ENCODE results near the gene PTH2.
"Not testable (repeated sequence)": the region's sequence is repeated elsewhere in the genome, so short reads cannot be mapped to it uniquely, and the experiment has no call there.

The PTH2 gene, protein sequence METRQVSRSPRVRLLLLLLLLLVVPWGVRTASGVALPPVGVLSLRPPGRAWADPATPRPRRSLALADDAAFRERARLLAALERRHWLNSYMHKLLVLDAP

DNA sequence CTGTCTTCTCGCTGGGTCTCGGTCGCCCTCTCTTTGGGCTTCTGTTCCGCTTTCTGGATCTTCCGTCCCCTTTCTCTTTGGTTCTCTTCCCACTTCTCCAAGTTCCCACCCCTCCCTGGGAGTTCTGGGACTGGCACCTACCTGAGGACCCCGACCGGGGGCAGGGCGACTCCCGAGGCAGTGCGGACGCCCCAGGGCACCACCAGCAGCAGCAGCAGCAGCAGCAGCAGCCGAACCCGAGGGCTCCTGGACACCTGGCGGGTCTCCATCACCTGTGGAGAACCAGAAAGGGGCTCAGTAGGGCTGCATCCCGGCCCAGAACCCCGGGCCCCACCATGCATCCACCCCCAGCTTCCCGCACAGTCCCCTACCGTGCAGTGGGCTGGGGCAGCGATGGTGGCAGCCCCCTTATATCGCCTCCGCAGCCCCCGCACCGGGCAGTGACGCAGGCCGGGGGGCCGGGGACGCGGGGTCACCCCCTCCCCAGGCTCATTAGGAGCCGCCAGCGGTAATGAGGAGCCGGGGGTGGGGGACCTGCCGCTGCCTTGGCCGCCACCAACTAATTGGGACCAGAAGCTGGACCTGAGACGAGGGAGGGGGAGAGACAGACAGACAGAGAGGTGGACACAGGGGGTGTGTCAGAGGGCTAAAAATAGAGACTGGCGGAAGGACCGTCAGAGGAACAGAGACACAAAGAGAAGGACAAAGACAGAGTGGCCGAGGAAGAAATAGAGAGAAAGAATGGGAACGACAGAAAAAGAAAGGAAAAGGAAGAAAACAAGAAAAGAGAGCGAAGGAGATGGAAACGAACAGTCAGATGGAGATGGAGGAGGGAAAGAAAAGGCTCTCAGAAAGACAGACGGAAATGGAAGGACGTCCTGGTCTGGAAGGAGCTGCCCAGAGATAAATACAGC is at the start of gene PTH2:
TSS of gene PTH2 (minus strand) at position 371 of the 914 bp plus-strand sequence. CDS start at position 269, 102 bp downstream.
- DNase-seq (ENCODE audit: low read depth in 1 of 2, low spot score in 1 of 2): no peak

DNA sequence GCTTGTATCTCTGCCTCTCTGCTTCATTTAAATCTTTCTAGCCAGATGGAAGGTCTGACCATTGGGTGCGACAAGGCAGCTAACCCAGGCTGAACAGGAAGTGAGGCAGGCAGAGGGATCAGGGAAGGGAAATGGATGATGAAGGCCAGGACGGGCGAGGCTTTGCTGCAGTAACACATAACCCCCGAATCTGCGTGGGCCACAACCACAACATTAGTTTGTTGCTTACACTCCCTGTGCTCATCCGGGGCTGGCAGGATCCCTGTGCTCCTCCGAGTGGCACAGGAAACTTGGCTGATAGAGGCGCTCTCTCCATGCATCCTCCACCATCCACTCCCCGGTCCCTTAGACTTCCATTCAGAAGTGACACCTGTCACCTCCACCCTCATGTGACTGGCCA is 49.7 kb upstream of the PTH2 start:
- no peak for DNase-seq (ENCODE audit: low read depth in 1 of 2, low spot score in 1 of 2)

DNA sequence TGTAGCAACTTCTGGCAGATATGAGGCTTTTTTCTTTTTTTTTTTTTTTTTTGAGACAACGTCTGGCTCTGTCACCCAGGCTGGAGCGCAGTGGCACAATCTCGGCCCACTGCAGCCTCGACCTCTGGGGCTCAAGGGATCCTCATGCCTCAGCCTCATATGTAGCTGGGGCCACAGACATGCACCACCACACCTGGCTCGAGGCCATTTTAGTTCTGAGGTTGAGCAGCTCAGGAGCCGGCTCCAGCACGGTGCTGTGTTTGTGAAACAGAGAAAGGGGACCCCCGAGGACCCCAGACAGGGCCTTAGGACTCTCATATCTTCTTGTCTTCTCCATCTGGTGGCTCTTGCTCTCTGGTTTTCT is 47.4 kb upstream of the PTH2 start:
- DNase-seq (ENCODE audit: low read depth in 1 of 2, low spot score in 1 of 2): no peak

DNA sequence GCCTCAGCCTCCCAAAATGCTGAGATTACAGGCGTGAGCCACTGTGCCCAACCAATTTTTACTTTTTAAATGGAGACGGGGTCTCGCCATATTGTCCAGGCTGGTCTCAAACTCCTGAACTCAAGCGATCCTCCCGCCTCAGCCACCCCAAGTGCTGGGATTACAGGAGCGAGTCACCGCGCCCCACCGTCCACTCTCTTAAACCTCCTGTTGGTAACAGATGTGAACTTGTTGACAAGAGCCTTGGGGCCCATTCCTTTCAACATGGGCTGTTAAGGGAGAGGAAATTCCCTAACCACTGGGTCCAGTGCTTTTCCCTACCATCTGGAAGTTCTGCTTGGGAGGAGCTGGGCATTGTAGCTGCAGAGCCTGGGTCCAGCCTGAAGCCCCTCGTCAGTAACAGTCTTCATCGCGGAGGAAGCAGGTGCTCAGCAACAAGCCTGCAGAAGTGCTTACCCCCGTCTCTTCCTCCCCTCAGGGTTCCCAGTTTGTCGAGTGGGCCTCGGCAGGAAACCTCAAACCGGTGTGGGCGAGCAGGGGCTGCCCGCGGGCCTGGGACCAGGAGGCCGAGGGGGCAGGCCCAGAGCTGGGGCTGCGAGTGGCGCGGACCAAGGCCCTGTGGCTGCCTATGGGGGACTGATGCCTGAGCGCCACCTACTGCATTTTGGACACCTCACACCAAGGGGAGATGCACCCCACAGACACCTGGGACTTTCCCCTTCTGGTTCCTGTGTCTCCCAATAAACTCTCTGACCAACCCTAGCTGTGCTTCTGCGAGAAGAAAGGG is 46.8 kb upstream of the PTH2 start:
- DNase-seq (ENCODE audit: low read depth in 1 of 2, low spot score in 1 of 2): peak; percentile 52 to 56

DNA sequence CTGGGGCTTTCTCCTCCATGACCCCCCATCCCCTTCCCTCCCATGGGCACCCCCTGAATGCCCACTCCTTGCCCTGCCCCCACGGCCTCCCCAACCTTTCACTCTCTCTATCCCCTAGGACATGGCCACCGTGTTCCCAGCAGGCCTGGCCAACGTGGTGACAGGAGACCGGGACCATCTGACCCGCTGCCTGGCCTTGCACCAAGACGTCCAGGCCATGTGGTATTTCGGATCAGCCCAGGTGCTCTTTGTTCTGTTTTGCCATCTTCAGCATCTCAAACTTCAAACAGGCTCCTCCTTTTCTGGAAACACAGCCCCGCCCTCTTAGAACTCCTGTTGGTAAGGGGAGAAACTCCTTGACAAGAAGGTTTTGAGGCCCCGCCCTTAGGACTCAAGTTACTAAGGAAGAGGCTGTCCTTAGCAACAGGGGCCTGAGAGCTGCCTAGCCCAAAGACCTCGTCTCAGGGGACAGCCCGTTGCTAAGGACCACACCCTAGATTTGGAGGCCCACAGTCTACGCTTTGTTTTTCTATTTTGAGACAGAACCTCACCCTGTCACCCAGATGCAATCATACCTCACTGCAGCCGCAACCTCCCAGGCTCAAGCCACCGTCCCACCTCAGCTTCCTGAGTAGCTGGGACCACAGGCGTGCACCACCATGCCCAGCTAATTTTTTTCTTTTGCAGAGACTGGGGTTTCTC is 45.7 kb upstream of the PTH2 start:
- peak in 1 of 2 donors; percentile 76 for DNase-seq (ENCODE audit: low read depth in 1 of 2, low spot score in 1 of 2)

DNA sequence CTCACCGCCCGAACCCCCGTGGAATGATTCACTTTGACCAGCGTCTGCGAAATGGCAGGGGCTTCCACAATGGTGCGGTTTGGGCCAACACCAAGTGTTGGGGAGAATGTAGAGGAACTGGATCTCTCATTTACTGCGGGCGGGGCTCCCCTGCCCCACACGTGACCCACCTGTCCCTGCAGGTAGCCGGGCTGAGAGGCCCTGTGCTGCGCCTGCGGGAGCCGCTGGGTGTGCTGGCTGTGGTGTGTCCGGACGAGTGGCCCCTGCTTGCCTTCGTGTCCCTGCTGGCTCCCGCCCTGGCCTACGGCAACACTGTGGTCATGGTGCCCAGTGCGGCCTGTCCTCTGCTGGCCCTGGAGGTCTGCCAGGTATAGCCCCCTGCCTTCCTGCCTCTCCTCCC is 45.0 kb upstream of the PTH2 start:
- no peak for DNase-seq (ENCODE audit: low read depth in 1 of 2, low spot score in 1 of 2)

DNA sequence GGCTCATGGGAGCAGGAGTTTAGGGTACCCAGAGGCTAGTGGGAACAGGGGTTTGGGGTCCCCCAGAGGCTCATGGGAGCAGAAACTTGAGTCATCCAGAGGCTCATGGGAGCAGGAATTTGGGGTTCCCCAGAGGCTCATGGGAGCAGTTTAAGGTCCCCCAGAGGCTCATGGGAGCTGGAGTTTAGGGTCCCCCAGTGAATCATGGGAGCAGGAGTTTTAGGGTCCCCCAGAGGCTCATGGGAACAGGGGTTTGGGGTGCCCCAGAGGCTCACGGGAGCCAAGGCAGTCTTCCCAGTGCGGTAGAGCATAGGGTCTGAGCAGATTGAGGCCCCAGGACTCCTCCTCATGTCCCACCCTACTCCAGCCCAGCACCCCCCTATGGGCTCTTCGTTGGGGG is 42.1 kb upstream of the PTH2 start:
- DNase-seq (ENCODE audit: low read depth in 1 of 2, low spot score in 1 of 2): no peak

DNA sequence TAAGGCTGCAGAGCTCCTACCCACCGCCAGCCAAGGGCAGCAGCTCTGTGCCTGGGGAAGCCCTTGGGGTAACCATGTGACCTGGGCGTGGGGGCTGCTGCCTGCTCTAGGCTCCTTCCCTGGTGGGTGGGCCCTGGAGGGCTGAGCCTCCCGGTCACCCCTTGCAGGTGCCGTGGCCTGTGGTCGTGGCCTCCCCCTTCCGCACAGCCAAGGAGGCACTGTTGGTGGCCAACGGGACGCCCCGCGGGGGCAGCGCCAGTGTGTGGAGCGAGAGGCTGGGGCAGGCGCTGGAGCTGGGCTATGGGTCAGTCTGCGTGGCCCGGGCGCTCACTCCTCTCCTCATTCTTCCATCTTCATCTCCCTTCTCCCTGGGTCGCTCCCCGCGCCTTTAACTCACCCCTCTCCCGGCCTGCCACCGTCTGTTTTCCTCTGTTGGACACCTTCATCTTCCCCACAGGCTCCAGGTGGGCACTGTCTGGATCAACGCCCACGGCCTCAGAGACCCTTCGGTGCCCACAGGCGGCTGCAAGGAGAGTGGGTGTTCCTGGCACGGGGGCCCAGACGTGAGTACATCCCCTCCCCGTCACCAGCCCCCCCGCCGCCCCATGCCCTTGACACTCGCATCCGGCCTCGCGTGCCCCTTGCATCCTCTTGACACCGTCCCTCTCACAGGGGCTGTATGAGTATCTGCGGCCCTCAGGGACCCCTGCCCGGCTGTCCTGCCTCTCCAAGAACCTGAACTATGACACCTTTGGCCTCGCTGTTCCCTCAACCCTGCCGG is 40.9 kb upstream of the PTH2 start:
- no peak for DNase-seq (ENCODE audit: low read depth in 1 of 2, low spot score in 1 of 2)

DNA sequence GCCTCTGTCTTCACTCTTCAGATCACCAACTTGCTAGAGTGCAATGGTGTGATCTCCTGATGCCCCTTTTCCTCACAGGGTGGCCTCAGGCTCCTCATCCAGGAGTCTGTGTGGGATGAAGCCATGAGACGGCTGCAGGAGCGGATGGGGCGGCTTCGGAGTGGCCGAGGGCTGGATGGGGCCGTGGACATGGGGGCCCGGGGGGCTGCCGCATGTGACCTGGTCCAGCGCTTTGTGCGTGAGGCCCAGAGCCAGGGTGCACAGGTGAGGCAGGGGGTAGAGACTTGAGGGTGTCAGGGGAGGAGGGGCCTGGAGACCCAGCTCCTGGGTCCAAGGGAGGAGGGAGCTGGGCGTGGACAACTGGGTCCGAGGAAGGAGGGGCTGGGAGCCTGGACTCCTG is 39.3 kb upstream of the PTH2 start:
- DNase-seq (ENCODE audit: low read depth in 1 of 2, low spot score in 1 of 2): no peak

DNA sequence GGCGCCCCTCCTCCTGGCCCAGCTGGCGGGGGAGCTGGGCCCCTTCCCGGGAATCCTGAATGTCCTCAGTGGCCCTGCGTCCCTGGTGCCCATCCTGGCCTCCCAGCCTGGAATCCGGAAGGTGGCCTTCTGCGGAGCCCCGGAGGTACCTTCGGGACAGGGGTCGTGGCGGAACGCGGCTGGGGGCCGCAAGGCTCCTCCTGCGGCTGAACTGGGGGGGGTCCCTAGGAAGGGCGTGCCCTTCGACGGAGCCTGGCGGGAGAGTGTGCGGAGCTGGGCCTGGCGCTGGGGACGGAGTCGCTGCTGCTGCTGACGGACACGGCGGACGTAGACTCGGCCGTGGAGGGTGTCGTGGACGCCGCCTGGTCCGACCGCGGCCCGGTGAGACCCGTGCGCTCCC is 38.4 kb upstream of the PTH2 start:
- no peak for DNase-seq (ENCODE audit: low read depth in 1 of 2, low spot score in 1 of 2)

DNA sequence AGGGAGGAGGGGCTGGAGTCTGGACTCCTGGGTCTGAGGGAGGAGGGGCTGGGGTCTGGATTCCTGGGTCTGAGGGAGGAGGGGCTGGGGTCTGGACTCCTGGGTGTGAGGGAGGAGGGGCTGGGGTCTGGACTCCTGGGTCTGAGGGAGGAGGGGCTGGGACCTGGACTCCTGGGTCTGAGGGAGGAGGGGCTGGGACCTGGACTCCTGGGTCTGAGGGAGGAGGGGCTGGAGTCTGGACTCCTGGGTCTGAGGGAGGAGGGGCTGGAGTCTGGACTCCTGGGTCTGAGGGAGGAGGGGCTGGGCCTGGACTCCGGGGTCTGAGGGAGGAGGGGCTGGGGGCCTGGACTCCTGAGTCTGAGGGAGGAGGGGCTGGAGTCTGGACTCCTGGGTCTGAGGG is 37.9 kb upstream of the PTH2 start:
- not testable (repeated sequence) for DNase-seq (ENCODE audit: low read depth in 1 of 2, low spot score in 1 of 2)

DNA sequence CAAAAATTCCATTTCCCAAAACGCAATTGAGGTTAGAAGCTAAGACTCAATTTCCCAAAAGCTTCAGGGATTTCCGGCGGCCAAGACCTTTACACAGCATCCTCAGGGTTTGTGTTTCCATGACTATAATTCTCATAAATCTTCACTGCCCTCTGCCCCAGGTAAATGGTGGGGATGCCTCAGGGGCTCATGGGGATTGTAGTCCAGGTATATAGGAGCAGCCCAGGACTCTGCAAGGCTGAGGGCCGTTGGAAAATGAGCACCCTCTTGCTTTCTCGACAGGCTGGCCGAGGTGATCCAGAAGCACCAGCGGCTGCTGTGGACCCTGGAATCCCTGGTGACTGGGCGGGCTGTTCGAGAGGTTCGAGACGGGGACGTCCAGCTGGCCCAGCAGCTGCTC is 36.1 kb upstream of the PTH2 start:
- no peak for DNase-seq (ENCODE audit: low read depth in 1 of 2, low spot score in 1 of 2)

DNA sequence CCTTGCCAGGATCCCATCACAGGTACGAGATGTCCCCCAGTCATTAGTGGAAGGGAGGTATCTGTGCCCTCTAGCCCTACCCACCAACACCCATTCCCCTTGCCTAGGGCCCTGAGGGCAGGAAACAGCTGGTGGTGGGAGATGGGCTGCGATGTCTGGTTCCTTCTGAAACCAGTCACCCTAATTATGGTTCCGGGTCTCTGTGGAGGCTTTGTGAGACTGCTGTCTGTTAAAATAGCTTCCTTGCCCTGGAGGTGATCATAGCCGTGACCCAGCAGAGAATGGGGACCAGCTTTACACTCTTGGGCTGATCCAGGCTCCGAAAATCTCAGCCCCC is 35.3 kb upstream of the PTH2 start:
- no peak for DNase-seq (ENCODE audit: low read depth in 1 of 2, low spot score in 1 of 2)

DNA sequence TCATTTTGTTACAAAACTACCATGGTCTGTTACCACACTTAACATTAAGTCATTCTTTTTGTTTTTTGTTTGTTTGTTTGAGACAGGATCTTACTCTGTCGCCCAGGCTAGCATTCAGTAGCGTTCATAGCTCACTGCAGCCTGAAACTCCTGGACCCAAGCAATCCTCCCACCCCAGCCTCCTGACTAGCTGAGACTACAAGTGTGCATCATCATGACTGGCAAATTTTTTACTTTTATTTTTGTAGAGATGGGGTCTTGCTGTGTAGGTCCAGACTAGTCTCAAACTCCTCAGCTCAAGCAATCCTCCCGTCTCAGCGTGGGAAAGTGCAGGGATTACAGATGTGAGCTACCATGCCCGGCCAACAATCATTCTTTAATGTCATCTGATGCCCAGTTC is 33.1 kb upstream of the PTH2 start:
- DNase-seq (ENCODE audit: low read depth in 1 of 2, low spot score in 1 of 2): no peak

DNA sequence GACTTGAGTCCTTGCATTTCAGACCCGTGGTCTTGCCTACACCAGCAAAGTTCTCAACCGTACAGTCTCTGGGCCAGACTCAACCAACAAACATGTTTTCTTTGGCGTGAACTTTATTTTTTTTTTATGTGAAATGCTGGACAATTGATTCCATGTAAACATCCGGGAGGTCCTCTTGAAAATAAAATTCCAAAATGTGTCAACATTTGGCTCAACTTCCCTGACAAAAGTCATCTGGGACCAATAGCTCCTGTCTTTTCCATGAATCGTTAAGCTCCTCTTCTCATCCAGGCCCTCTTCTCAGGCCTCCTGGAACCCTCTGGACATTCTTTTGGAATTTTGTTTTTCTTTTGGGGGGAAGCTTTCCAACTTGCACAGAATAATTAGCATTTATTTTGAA is 32.5 kb upstream of the PTH2 start:
- no peak for DNase-seq (ENCODE audit: low read depth in 1 of 2, low spot score in 1 of 2)

DNA sequence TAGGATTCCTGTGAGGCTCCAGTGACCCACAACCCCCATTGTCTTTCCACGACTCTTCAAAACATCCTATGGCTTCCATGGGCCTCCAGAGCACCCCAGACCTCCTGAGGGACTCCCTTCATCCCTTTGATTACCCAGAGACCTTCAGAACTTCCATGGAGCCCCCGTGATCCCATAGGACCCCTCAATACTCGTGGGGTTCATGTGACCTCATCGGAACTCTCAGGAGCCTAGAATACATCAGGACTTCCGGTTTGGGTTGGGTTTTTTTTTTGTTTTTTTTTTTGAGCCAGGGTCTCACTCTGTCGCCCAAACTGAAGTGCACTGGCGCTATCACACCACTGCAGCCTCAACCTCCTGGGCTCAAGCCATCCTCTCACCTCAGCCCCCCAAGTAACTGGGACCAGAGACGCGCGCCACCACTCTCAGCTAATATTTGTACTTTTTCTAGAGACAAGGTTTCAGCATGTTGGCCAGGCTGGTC is 30.6 kb upstream of the PTH2 start:
- DNase-seq (ENCODE audit: low read depth in 1 of 2, low spot score in 1 of 2): no peak

DNA sequence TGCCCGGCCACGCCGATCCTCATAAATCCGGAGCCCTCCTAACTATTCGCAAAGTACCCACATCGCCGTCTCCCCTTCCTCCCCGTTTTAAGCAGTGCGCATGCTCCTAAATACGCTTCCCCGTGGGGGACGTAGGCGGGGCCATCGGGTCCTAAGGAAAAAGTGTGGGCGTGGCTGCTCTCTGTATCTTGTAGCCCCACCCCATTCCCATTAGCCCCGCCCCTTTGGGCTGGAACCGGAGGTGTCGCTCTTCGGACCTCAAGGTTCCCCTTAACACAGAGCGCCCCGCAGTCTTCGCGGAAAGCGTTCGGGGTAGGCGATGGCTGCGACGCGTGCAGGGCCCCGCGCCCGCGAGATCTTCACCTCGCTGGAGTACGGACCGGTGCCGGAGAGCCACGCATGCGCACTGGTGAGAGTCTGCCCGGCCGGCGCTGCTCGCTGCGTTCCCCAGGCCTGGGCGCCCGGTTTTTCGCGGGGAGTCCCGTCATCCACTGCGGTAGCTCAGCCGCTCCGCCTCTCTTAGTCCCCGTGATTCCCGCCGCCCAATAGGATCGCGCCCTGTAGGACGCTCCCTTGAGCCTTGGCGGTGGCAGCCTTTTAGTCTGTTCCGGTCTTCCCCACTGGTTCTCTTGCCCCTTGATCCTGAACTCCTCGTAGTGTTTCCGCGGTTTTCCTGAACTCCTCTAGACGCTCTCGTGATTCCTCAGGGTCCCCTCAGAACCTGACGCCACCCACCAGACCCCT is 29.9 kb upstream of the PTH2 start, which contains the start of gene ALDH16A1:
TSS of gene ALDH16A1 (plus strand) at position 213 of the 744 bp plus-strand sequence. CDS start at position 320, 107 bp downstream.
- peak; percentile 94 to 95 for DNase-seq (ENCODE audit: low read depth in 1 of 2, low spot score in 1 of 2)

DNA sequence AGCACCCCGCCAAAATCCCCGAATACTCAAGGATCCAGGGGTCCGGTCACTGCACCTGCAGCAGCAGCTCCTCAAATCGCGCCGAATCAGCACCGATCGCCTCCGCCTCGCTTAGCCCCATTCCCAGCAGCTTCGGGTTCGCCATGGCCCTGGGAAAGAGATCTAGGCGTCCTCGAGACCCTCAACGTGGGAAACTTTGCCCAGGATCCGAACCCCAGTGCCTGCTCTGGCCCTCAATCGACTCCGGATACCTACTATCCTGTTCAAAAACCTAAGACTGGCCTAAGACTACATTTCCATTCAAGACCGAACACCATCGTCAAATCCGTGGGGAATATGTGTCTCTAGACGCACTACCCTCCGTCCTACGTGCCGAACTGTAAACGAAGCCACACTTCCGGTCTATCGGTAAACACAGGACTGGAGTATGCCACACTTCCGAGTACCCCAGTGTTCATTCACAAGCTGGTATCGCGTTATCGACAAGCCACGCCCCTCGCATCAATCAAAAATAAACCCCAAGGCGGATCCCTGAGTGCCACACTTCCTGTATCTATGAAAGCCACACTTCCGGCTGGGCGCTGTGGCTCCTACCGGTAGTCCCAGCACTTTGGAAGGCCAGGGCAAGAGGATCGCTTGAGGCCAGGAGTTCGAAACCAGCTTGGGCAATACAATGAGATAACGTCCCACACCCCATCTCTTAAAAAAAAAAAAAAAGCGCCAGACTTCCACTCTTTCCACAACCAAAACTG is 28.4 kb upstream of the PTH2 start, which contains the start of gene PIH1D1:
TSS of gene PIH1D1 (minus strand) at position 385 of the 752 bp plus-strand sequence. CDS start at position 145, 240 bp downstream.
- peak; percentile 73 to 84 for DNase-seq (ENCODE audit: low read depth in 1 of 2, low spot score in 1 of 2)

DNA sequence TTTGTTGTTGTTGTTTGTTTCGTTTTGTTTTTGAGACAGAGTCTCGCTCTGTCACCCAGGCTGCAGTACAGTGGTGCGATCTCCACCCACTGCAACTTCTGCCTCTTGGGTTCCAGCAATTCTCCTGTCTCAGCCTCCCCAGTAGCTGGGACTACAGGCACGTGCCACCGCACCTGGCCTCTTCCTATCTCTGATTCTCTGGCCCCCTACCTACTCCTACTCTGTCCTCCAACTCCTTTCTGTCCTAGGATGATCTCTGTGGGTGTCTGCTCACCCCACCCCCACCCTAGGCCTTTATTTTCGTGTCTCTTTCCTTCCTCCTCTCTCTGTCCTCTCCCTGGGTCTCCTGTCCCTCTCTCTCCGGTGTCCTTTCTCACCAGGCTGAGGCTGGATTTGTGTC is 27.2 kb upstream of the PTH2 start:
- no peak for DNase-seq (ENCODE audit: low read depth in 1 of 2, low spot score in 1 of 2)
